Measurements from ENCODE around the gene ACVRL1. TPM values are rescaled to one million over a fixed set of nuclear protein-coding genes. Genes with fewer than 3 reads are reported as not detected.

ACVRL1 gene
- total RNA-seq, 1 experiment from 2014 or later: not detected

DNA sequence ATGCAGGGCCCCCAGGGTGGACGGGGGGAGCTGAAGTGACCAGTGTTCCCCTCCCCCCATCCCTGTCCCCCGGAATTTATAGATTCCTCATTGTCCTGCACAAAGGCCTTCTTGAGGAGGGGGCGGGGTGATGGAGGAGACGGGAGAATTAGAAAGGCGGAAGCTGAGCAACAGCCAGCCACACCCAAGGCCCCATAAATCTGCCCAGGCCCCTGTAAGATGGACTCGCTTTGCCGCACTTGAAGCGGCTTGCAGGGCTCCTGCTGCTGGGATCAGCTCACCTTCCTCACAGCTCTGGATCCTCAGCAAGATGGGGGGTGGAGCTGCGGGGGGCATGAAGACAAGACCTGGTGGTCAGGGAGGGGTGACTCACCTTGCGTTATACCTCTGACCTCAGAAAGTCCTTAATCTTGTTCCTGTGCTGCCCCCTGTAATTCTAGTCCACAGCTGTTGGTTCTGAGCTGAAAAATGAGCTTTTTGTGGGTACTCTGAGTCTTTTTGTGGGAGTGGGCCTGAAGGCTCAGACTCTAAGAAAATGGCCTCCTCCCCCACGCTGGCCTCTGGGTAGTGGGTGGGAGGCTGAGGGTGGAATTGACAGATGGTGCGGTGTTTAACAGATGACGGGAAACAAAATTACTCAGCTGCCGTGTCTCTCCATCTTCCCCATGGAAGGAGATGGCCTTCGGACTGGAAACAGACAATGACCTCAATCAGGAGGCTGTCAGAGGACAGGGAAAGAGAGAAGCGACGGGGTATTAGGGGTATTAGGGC, 35.2 kb upstream of the ACVRL1 start:
- H3K27ac Mint-ChIP-seq (ENCODE audit: unreplicated experiment): no peak overlapping the region
- H3K27me3 Mint-ChIP-seq (ENCODE audit: unreplicated experiment): peaks cover 67% of the 10 kb centered on the region
- no peak overlapping the region for H3K4me3 Mint-ChIP-seq (ENCODE audit: low read depth, unreplicated experiment)
- H3K36me3 Mint-ChIP-seq (ENCODE audit: insufficient read depth, unreplicated experiment): no peaks in the 10 kb centered on the region
- no peaks in the 10 kb centered on the region for H3K9me3 Mint-ChIP-seq (ENCODE audit: low read depth, unreplicated experiment)
- intact Hi-C loops (cut with micrococcal nuclease; ENCODE audit: unreplicated experiment): no loop called here
- CTCF ChIA-PET: interaction anchor here (0.6 to 1.2 kb wide), 3 partner anchors 18 to 535 kb away, joined by 3 read pairs; no protein-coding TSS in a partner anchor
- H3K4me1 Mint-ChIP-seq (ENCODE audit: low read depth, unreplicated experiment): peaks cover 5% of the 10 kb centered on the region
- DNase-seq: no peak
- BruUV-seq (replicated peaks): no TSS peak
- TF ChIP-seq, protein P1, sequence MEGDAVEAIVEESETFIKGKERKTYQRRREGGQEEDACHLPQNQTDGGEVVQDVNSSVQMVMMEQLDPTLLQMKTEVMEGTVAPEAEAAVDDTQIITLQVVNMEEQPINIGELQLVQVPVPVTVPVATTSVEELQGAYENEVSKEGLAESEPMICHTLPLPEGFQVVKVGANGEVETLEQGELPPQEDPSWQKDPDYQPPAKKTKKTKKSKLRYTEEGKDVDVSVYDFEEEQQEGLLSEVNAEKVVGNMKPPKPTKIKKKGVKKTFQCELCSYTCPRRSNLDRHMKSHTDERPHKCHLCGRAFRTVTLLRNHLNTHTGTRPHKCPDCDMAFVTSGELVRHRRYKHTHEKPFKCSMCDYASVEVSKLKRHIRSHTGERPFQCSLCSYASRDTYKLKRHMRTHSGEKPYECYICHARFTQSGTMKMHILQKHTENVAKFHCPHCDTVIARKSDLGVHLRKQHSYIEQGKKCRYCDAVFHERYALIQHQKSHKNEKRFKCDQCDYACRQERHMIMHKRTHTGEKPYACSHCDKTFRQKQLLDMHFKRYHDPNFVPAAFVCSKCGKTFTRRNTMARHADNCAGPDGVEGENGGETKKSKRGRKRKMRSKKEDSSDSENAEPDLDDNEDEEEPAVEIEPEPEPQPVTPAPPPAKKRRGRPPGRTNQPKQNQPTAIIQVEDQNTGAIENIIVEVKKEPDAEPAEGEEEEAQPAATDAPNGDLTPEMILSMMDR (IDR thresholded peaks at IDR 0.05; ENCODE audit: unreplicated experiment): no peak

DNA sequence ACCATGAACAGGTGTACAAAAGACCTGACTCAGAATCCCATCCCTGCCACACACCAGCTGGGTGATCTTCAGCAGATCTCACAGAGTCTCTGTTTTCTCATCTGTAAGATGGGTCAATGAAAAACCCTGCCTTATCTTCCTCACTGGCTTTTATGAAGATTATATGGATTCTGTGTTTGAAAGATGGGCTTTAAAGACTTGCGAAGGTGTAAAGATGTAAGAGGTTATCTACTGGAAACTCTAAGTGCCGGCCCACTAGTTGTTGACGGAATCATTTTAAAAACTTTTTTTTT, 34.7 kb upstream of the ACVRL1 start:
- no peaks in the 10 kb centered on the region for H3K9me3 Mint-ChIP-seq (ENCODE audit: low read depth, unreplicated experiment)
- intact Hi-C loops (cut with micrococcal nuclease; ENCODE audit: unreplicated experiment): no loop called here

DNA sequence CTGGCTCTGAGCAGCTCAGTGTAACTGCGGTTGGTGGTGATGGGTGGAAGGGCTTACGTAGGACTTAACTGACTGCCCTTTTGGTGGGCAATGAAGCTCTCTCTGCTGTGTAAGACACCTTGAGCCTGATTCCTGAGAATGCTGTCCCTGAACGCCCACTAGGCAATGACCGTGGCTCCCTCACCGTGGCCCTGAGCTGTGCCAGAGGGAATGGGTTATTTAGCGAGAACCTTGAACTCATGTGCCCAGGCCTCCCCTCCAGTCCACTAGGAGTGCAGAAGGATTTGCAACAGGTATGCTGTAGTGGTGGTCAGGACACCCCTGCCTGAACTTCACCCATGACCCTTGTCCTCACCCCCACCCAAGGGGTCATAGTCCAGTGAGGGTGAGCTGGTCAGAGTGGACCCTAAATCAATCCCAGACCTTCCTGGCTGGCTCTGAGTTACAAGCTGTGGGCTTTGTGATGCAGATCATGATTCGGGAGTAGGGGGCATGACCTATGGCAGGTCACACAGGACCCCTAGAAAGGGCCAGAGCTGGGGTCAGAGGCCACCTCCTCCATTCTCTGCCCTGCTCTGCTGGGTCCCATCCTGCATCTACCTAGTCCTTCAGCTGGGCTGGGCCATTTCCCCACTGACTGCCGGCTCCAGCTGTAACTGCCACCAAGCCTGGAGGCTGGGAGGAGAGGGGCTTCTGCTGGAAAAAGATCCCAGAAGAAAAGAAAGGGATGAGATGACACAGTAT, 33.9 kb upstream of the ACVRL1 start:
- Mint-ChIP-seq H3K9me3 (ENCODE audit: low read depth, unreplicated experiment) (no peaks in the 10 kb centered on the region), H3K4me3 (ENCODE audit: low read depth, unreplicated experiment) (no peak overlapping the region), H3K27ac (ENCODE audit: unreplicated experiment) (no peak overlapping the region), H3K4me1 (ENCODE audit: low read depth, unreplicated experiment) (peaks cover 5% of the 10 kb centered on the region), H3K27me3 (ENCODE audit: unreplicated experiment) (peaks cover 56% of the 10 kb centered on the region), H3K36me3 (ENCODE audit: insufficient read depth, unreplicated experiment) (no peaks in the 10 kb centered on the region)
- TF ChIP-seq, protein P1 (IDR thresholded peaks at IDR 0.05; ENCODE audit: unreplicated experiment): no peak
- DNase-seq: no peak
- CTCF ChIA-PET: interaction anchor here (1.5 kb wide), 1 partner anchor 502 kb away, joined by 3 read pairs; no protein-coding TSS in a partner anchor
- intact Hi-C loops (cut with micrococcal nuclease; ENCODE audit: unreplicated experiment): no loop called here
- BruUV-seq (replicated peaks): no TSS peak

More for the DNA sequence above, 34.7 kb upstream of the ACVRL1 start:
- no peak for DNase-seq
- CTCF ChIA-PET: no interaction called here
- no peak overlapping the region for H3K4me3 Mint-ChIP-seq (ENCODE audit: low read depth, unreplicated experiment)
- H3K4me1 Mint-ChIP-seq (ENCODE audit: low read depth, unreplicated experiment): peaks cover 5% of the 10 kb centered on the region
- peaks cover 64% of the 10 kb centered on the region for H3K27me3 Mint-ChIP-seq (ENCODE audit: unreplicated experiment)
- BruUV-seq (replicated peaks): no TSS peak
- TF ChIP-seq, protein P1 (IDR thresholded peaks at IDR 0.05; ENCODE audit: unreplicated experiment): no peak
- no peaks in the 10 kb centered on the region for H3K36me3 Mint-ChIP-seq (ENCODE audit: insufficient read depth, unreplicated experiment)
- no peak overlapping the region for H3K27ac Mint-ChIP-seq (ENCODE audit: unreplicated experiment)

DNA sequence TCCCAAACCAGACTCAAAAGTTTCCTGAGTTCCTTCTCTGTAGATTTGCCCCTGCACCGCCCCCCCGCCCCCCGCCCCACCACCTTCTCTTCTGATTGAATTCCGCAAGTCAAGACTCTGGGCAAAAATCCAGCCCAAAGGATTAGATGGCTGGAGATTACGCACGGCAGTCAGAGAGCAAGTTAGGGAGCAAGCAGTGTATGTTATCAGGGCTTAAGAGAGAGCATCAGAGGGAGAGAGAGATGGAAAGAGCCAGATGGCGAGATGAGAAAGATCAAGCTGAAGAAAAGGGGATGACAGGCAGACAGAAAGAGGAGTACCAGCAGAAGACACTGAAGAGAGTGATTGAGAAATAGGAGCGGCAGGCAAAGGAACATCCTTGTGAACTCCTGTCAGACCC, 33.3 kb upstream of the ACVRL1 start:
- CTCF ChIA-PET: interaction anchor here (1.5 kb wide), 1 partner anchor 502 kb away, joined by 3 read pairs; no protein-coding TSS in a partner anchor
- TF ChIP-seq, protein P1 (IDR thresholded peaks at IDR 0.05; ENCODE audit: unreplicated experiment): no peak
- Mint-ChIP-seq H3K27ac (ENCODE audit: unreplicated experiment) (no peak overlapping the region), H3K9me3 (ENCODE audit: low read depth, unreplicated experiment) (no peaks in the 10 kb centered on the region), H3K27me3 (ENCODE audit: unreplicated experiment) (peaks cover 50% of the 10 kb centered on the region), H3K36me3 (ENCODE audit: insufficient read depth, unreplicated experiment) (no peaks in the 10 kb centered on the region), H3K4me3 (ENCODE audit: low read depth, unreplicated experiment) (no peak overlapping the region), H3K4me1 (ENCODE audit: low read depth, unreplicated experiment) (peaks cover 5% of the 10 kb centered on the region)
- intact Hi-C loops (cut with micrococcal nuclease; ENCODE audit: unreplicated experiment): loop anchor here (2.0 kb wide), 1 partner anchor 453 kb away; no protein-coding TSS in a partner anchor
- DNase-seq: no peak
- BruUV-seq (replicated peaks): no TSS peak

Measured in Calu3 (cell line).